Hippocampal formation (tissue), 2 donors: ENCODE data around the gene PMPCA.
"Not testable (repeated sequence)": the region's sequence is repeated elsewhere in the genome, so short reads cannot be mapped to it uniquely, and the experiment has no call there.

Experiments used
- DNase-seq, 2 donors: peaks; one replicate each; lab custom pipeline; 2025; lab: John Stamatoyannopoulos, UW

PMPCA gene

DNA sequence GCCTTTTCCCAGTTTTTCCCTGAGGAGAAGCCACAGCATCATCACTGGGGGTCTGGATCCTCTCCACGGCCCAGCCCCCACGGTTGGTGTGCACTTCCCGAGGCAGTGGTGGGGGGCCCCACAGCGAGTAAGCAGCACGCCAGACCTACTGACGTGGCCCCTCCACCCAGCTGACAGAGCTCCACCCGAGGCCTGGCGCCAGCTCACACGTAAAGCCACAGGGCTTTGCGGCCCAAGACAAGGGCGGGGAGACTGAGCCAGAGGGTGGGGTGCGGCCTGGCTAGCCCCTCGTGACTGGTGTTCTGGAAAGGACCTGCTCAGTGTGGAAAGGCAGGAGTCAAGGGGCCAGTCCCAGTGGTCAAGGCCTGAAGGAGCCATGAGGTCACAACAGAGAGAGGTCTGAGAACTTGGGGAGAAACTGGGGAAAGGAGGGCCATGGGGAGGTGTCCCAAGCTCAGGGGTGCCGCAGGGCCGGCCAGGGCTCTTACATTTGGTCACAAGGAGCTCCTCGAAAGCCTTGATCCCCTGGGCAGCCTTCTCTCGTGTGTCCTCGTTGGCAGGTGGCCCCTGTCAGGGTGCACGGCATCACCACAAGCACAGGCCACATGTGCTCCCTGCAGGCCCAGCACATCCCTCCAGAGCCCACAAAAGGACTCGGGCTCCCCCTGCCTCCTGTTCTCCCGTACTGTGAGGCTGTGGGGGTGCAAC lies 16.0 kb upstream of the PMPCA start:
- DNase-seq: no peak

GRCh38 chr9:136395020-136395340 lies 15.5 kb upstream of the PMPCA start:
- DNase-seq: no peak

DNA sequence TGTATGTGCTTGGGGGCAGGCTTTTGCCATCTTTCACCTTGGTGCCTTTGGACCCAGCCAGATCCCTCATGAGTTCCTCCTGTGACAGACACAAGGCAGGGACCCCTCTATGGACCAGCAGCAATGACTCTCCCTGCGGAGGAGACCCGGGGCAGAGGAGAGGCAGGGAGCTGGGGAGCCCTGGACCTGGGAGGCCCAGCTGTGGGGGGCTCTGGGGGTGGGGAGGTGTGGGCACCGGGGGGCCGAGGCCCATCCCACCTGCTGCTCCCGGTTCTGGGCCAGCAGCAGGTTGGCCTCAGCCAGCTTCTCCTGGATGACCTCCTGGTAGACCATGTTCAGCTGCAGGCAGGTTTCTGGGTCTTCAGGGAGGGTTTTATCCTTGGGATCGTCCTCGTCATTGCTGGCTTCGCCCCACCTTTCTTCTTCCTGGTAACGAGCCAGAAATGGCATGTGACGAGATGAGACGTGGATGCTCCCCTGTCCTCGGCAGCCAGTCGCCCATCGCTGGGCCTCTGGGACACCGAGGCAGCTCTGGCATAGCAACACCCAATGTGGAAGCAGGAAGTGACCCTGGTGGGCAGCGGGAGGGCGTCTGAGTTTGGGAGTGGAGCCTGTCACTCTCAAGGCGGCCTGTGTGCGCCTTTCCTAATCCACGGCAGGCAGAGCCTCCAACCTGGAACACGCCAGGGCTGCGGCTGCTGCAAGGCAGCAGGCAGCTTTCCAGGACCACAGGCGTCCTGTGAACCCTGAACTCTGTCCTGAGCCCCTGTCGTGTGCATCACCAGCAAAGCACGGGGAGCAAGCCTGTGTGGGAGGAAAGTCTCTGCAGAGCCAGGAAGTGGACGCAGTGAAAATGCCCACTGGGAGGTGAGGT lies 14.9 kb upstream of the PMPCA start:
- no peak for DNase-seq

DNA sequence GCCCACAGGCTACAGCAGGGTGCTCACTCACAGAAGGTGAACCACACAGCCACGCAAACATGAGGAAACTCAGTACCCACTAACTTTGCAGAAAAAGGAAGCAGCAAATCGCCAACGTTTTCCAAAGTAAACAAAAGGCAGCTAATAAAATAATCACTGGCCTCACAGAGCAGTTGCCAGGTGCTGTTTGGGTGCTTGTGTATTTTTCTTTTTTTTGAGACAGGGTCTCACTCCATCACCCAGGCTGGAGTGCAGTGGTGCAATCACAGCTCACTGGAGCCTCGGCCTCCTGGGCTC lies 14.3 kb upstream of the PMPCA start:
- DNase-seq: no peak

DNA sequence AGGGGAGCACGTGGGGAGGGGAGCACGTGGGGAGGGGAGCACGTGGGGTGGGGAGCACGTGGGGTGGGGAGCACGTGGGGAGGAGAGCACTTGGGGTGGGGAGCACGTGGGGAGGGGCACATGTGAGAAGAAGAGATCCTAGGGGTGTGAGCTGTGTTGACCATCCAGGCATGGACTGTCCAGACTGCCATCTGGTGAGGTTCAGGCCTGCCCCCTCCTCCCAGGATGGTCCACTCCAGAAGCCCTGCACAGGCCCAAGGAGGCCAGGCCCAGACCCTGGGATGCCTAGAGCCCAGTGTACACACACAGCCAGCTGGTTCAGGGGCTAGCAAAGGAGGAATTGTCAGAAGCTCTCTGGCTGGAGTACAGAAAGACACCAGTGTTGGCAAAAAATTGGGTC lies 12.8 kb upstream of the PMPCA start:
- no peak for DNase-seq

DNA sequence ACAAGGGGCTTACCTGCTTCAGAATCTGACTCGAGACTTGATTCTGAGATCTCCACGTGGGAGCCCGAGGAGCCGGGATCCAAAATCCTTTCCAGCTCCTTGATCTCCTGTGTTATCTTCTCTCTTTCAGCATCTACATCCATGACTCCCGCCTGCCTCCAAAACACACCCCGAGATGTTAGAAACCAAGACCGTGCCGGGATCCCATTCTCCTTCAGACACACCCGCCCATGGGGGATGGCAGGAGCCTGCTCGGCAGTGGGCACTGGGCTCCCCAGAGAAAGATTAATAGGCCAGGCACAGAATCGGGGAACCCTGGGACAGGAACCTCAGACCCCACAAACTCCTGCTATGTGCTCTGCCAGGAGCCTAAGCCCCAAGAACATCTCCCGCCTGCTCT lies 12.2 kb upstream of the PMPCA start:
- DNase-seq: no peak

DNA sequence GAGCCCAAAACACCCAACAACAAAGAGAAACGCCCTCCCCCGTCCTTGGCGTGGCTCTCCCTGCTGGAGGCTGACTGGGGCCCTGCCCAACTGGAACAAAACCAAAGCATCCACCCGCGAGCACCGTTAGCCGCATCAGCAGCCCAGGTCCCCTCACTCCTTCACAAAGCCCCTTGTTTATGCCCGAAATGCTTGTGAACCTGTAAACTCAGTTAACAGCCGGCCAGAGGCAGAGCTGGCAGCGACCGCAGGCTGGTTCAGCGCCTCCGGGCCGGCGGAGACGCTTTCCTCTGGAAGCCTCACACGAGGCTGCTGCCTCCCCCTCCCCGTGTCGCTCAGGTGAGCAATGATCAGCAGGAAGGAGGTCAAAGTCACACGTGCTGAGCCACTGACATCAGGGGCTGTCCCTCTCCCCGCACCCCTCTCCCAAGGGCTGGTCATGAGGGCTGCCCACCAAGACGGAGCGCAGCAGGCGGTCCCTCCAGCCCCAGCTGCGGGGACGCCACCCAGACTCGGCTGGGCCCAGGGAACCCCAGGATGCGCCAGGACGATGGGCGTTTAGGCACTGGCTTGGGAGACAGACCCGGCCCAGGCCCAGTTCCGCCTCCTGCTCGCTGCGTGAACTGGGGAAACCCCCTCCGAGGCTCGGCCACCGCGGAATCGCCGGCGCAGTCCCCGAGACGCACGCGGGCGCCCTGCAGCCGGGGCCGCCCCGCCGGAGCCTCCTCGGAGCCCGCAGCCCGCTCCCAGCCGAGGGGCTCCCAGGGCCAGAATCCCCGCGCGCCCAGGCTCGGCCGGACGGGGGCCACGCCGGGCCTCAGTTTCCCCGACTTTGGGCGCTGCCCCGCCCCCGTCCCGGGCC lies 11.1 kb upstream of the PMPCA start:
- no peak for DNase-seq

GRCh38 chr9:136400038-136400834 lies 10.2 kb upstream of the PMPCA start, which contains the start of gene SNAPC4:
Gene SNAPC4, minus strand, starts transcription at chr9:136400170. Its CDS starts 1,742 bp downstream, at chr9:136398428.
- DNase-seq: peak; percentile 53 to 79

DNA sequence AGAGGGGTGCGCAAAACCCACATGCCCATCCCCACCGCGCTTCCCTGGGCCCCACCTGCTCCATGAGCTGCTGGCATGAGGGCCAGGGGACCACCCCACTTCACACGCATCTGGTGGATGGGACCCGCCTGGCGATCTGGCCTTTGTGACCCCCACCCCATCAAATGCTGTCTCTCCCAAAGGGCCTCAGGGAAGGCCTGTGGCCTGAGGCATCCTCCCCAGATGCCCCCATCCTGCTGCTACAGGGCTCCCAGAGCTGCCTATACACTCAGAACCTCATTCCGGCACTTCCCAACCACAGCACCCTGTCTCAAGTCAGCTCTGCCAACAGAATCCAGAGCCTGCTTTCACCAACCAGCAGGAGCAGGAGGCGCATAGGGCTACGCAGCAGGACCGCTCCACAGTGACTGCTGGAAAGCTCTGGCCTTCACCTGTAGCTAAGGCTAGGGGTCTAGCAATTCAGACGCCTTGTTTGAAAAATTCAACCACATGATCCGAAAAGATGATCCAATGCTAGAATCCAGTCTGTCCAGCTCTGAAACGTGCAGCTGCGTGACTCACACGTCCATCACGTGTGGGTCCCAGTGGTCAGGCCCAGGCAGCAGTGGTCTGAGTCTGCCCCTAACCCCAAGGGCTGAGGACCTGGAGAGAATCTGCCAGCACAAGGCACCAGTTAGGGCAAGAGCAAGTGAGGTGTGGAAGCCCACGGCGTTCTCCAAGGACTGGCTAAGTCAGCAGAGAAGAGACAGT lies 9.1 kb upstream of the PMPCA start:
- no peak for DNase-seq

DNA sequence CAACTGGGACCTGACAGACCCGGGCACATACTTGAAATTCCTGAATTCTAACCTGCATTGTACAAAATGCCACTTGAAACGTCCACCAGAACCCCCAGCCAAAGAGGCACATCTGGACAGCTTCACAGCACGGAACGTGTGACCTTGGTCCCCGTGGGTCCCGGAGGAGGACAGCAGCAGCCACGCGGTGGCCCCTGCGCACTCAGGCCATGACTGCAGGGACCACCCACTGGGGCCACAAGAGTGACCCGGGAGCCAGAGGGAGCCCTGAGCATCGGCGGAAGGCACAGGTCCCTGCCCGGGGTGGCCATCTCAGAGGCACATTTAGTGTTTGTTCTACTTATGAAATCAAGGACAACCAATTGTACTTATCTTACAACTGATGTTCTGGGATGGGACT lies 8.4 kb upstream of the PMPCA start:
- DNase-seq: no peak

GRCh38 chr9:136403538-136403914 lies 6.9 kb upstream of the PMPCA start:
- no peak for DNase-seq

DNA sequence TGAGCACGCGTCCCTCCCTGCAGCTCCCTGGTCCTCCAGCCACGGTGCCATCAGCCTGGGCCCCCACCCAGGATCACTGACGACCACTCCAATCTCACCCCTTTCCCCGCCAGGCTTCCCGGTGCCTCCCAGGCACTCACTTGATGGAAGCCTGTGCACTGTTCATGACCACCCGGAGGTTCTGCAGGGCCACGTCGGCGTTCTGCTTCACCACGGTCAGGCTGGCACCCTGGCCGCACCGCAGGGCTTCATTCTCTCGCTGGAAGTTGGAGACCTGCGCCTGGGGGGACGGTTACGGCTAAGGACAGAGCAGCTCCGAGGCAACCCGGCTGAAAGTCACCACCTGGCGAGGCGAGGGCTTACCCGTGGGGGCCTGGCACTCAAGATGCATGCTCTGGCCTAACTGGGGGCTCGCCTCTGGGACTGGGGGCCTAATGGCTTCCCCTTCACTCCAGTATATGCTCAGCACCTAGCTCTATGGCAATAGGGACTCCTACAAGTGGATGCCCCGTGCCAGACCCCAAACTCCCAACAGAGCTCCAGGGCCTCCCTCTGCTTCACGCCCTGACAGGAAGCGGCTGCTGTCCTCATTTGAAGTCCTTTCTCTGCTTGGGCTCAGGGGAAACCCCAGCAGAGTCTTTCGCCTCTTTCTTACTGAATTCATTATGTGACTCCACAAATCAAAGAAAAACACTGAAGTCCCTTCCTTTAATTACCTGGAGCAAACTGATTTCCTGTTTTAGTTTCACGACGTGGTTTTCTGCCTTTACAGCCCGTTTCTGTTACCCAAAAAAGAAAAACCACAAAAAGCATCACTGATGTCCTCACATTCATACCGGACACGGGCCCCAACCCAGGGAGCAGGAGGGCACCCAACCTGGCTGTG lies 6.3 kb upstream of the PMPCA start:
- no peak for DNase-seq

- DNase-seq: no peak
Observed at GRCh38 chr9:136404801-136405136, 5.7 kb upstream of the PMPCA start.

- no peak for DNase-seq
Observed at GRCh38 chr9:136405481-136405880, 5.0 kb upstream of the PMPCA start.

DNA sequence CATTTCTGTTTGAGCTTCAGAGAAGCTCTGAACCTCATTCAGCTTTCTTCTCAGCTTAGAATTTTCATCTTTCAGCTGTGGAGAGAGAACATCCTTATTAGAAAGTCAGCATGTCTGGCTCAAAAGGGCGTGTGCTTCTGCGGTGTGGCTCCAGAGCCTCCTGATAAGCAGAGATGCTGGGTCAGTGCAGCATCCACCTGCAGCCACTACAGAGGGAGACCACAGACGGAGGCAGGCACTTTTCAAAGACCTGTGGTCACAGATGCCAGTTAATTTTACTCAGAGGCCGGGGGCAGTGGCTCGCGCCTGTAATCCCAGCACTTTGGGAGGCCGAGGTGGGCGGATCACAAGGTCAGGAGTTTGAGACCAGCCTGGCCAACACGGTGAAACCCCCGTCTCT lies 4.6 kb upstream of the PMPCA start:
- DNase-seq: not testable (repeated sequence)

GRCh38 chr9:136407061-136407460 lies 3.4 kb upstream of the PMPCA start:
- not testable (repeated sequence) for DNase-seq

GRCh38 chr9:136407911-136408310 lies 2.5 kb upstream of the PMPCA start:
- no peak for DNase-seq

- DNase-seq: no peak
Observed at GRCh38 chr9:136409557-136410455, 652 bp upstream of the PMPCA start.

GRCh38 chr9:136411378-136411777 lies 920 bp downstream of the PMPCA start:
- DNase-seq: no peak
